CD4-positive, alpha-beta T cell treated with Interferon alpha-2 for 1 hour (primary cell): ENCODE results near the gene STK39.

Experiments used
- DNase-seq, 2 donors: peaks; one replicate each; pipeline ENCODE4 v3.0.0-alpha.2; 2020 to 2022

The STK39 gene

DNA sequence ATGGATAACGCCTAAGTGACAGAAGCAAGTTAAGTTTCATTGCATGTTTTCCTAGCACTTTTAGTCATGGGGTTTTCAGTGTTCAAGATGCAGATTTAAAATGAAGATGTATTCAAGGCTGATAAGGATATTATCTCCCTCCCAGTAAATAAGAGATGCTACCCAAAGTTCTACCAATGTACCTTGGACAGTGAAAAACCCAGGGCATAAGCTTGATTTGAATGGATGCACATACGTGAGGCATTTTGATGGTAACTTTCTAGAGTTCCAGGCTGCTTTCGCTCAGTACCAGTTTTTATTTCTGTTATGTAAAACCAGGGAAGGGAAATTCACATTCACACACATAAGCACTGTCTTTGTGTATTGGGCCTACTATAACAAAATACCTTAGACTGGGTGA, 90.3 kb downstream of the STK39 start:
- no peak for DNase-seq

DNA sequence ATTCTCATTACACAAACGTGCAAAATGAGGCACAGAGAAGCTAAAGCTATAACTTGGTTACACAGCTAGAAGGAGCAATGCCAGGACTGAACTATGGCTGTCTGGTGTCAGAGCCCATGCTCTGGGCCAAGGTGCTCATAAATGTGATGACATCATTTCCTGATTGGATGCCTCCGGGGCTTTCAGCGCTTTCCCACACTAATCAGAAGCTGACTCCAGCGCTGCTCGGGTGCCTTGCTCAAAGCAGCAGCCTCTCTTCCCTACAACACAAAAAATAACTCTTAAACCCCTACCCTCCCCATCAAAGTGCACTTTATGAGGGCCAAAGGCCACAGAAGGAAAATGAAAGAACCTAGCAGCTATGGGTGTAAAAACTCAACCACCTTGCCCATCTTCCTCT, 90.7 kb downstream of the STK39 start:
- no peak for DNase-seq

DNA sequence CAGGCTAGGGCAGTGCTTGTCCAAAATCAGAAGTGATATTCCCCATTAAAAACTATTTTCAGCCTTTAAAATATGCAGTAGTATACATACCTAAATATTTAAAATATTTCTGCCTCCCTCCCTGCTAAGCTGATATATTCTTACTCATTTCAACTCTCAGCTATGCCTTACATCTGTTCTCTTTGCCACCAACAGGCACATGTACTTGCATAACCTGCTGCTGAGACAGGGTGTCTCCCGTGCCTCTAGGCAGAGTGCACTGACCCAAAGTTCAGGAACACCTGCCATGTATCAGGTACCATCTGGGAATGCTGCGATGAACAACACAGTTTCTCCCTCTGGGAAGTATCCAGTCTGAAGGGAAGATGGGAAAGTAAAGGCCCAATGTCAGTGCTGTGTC, 91.7 kb downstream of the STK39 start:
- DNase-seq = no peak

DNA sequence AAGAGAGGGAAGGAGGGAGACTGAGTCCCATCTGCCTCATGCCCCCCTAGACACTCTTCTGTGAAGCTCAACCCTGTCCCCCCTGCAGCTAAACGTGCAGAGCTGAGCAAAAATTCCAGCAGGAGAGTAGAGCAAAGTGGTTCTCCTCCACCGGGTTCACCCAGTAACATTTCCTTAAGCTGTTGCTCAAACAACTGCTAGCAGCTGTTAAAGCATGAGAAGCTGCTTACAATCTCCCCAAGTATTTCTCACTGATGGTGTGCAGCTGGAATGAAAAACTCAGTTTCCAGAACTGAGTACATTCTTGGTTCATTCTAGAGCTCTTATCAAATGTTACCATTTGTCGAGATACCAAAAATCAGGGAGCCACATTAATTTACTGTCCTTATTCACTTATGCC, 92.3 kb downstream of the STK39 start:
- DNase-seq = no peak

DNA sequence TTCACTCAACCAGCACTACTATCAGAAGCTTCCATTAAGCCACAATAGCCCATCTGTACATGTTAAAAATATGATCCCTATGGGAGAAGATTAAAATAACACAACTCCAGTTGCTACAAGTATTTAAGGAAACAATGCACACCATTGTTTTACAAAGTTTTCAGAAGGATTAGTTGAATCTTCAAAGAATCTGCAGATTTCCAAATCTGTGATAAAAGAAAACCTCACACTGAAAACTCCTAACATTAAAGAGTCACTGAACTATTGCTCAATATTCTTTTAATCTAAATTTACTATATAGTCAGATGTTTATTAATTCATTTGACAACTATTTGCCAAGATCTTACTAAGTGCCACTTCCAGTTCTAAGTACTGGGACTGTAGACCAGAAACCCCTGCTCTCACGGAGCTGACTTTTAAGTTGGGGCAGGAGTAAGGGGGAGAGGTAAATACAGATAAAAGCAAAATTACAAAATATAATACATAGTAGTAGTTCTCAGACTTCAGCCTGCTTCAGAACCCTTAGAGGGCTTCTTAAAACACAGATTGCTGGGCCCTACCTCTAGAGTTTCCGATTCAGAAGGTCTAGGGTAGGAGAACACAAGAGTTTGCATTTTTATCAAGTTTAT, 94.4 kb downstream of the STK39 start:
- no peak for DNase-seq

DNA sequence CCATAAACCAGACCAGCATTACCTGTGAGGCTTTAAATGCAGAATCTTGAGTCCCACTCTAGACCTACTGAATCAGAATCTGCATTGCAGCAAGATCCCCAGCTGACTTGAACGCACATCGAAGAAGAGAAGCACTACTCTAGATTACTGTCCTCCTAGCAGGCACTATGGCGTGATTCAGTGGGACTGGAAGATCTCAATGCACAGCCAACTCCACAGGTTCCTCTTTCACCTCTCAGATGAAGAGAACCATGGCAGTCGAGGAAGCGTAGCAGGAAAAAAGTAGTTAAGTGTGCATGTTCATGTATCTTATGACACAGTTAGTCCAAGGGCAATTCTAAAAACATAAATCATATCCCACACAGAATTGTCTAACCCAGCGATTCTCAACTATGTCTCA, 97.4 kb downstream of the STK39 start:
- no peak for DNase-seq

DNA sequence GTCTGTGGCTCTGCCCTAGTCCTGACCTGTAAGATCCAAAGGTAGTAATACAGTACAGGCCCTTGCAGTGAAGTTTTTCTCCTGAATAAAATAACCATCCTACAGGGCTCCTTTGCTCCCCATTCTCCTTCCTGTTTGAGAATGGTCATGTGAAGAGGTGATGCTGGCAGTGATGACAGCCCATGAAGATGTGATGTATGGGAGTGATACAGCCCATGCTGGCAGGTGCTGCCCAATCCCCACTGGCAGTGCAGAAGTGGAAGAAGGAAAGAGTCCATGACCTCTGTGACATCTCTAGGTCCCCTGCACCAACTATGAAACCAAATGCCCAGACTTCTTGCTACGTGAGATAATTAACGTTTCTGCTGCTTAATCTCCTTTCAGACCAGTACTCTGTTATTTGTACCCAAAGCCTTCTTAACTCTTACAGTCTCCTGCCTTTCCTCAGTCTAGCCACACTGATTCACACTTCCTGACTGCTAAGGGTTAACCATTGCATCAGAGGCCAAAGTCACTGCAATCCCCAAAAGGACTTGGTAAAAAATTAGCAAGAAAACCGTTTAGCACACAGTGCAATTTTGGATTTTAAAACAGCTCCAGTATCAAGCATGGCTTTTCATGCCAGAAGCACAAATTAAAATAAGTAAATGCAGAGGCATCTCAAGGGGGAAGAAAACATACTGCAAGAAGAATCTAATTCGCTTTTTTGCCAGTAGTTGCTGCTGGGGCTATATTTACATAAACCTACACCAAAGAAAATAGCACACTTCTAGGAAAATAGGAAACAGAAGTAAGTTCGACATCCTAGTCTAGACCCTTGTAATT, 98.0 kb downstream of the STK39 start:
- no peak for DNase-seq

DNA sequence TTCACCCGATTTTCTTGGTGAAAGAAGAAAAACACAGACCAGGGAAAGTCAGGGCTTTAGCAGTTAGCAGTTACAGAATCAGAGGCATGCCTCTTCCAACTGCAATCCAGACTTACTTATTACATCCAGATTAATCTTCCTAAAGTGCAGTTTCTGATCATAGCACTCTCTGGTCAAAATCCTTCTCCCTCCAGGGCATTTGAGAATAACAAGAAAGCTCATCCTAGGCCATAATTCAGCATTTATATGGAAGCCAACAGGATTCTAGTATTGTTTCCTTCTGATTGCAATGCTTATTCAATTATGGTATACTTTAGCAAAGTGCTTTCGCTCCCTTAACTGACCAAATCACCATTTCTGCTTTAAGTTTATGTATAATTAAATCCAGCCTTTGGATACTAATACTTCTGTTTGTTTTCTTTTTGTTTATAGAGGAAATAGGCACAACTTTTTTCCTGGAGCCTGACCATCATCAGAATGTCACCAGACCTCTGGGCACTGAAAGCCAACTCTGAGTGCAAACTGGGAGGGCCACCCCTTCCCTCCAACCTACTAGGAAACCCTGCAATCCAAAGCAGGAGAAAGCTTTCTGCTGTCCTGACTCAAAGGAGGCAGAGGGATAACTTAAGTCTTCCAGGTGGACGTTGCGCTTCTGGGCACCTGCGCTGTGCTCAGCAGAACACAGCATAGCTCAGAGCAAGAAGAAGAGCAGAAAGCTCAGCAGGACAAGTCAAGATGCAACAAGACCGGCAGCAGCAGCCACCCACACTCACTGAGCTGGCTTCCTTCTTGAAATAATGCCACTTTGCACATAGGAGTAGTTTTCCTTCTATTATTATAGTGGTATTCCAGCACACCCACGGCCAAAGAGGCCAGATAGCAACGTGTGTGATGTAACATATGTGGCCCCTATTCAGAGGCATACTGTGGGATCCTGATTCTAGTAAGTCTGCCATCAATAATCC, 99.3 kb downstream of the STK39 start:
- DNase-seq = no peak

DNA sequence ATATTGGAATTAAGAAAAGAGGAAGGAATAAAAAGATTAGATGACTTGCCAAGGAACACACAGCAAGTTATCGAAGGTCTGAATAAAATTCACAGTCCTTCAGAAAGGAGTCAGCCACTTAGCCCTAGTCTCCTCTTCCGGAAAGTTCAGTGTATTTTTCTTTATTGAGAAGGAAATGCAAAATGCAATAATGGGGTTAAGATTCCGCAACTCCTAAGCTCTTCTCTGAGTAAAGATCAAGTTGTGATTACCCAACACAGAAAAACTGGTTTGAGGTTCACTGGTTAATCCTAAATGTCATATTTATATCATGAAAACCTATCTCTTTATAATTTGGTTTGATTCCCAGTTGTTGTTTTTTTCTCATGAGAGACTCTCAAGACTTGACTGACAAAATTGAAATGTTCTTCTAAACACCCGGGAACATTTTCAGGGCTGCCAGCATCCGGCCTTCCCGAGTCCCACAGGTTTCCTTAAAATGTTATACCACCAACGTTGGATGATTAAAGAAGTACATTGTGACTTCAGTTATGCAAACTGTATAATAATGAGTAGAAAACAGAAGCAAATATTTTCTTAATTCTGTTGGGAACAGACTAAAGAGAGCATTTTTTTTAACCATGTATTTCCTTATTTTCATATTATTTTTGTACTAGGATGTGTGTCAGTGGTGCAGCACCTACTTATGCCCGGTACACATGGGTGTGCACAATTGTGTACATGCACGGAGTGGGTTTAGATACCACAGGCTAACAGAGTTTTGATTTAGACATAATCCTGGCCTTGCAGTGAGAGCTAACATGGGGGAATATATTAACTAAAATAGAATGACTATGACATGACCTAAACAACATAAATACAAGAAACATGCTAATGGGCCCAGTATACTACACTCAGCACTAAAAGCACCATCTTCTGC, 100.2 kb downstream of the STK39 start:
- no peak for DNase-seq

DNA sequence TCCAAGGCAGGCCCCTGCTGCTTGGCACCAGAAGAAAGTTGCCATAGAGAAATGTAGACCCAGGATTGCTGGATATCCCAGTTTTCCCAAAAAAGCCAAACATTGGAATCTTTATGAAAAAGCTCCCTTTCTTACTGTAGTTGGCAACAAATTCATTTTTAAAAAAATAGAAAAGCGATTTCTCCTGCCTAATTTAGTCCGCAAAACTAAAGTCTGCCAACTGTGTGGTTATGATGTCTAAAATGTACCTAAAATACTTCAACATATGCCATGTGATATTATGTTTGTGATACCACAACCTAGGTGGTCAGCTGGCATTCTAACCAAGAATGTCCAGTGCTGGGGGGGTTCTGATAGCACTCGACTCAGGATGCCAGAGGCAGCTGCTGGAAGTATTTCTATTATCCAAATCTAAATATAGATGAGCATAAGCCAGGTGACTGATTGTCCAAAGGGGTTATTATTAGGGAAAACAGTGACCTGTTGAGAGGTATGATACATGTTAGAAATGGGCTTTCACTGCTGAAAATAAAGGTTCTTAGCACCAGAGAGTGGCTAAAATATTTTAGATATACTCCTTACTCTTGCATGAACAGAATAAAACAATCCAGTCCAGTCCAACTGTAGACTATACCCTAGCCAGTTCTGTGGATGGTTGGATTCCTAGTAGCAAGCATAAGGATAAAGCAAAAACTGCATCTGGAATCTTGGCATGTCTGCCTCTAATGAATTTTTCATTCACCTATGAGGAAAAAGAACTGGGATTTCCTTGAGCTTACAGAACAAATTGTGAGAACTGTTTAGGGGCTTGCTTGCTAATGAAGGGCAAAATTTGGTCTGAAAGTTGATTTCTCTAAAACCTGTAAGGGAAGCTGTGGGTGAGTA, 101.7 kb downstream of the STK39 start:
- no peak for DNase-seq

DNA sequence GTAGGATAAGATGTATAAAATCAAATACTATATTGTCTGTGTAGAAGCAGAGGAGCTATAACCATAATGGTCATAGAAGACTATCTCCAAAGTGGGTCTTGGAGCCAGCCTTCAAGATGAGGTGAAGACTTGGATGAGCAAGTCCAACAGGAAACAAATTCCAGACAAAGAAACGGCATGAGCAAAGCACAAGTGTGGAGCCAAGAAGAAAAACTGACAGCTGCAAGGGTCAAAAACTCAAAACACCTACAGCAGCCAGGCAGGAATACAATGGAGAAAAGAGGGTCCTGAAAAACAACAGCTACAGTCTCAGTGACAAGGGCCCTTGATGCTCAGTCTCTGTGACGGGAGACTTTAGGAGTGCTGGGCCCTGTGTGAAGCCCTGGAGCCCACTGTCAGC, 102.4 kb downstream of the STK39 start:
- DNase-seq = no peak

DNA sequence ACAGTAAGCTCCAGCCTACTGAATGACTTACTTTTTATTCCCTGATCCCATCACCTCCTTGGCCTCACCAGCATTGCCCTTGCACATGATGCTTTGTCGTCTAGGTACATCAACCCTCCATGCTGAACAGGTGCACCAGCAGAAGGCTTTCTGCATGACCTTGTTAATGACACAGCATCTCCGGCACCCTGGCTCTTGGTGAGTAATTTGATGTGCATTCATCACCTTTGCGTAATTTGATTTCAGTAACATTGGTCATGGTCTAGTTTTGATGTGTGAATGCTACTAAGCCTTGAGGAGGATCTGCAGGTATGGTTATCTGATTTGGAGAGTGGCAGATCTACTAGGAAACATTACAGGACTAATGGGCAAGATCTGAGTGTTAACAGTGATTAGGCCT, 103.6 kb downstream of the STK39 start:
- no peak for DNase-seq

DNA sequence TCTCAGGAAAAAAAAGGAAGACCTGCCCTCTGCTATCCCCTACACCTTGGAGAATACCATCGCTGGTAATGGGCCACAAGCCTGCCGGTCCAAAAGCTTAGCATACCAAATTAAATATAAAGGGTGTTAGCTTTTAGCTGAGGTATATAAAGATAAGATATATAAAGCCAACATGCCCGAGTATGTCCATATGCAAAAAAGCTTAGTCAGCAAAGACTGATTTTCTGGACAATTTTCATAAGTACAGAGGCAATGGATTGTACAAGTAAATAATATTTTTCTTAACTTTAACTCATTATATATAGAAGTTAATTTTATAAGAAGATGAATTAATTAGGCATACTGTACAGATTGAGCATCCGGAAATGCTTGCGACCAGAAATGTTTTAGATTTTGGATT, 106.5 kb downstream of the STK39 start:
- DNase-seq = no peak

DNA sequence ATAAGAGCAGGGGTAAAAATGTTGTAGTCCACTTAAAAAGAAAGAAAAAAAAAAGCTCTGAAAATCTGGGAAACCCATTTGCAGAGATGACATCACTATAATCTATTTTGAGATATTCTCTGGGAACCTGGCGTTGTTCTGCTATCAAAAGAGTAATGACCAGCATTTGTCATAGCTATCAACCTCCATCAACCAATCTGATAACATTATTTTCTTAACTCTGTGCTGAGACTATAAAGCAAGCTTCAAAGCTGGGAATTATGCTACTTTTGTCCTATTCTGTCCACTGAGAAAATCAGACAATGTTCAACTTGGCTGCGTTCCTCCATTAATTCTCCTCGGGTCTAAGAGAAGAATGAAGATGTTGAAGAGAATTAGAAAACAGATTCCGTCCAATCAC, 107.5 kb downstream of the STK39 start:
- DNase-seq = no peak

DNA sequence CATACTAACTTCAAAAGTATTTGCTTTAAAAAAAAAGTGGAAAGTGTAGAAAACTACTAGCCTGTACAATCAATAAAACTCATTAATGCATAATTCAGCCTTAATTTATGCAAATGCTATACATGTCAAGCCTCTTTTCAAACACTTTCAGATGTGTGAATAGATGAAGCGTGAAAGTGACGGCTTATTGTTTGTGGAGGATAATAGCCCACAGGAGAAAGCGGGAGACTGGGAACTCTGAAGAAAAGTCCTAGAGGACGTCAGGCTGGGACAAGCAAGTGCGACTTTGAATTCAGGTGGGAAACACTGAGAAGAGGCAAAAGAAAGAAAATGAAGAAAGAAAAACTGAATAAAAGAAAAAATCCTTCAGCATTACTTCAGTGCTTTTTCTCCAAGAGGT, 108.5 kb downstream of the STK39 start:
- no peak for DNase-seq

DNA sequence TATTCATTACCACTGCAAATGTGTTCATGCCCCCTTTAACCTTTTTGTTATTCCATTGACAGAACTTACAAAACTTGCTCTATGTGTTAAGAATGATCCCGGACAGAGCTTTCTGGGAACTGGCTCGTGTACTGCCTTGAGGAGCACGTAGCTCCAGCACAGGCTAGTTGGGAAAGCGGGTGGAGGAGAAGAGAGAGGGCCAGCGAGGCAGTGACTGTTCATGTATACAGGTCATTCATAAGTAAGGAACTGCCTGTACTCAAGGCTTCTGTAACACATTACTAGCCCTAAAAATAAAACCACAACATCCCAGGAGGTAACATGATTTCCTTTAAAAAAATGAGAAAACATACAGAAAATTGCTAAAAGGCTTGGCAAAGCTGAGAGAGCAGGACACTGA, 109.0 kb downstream of the STK39 start:
- no peak for DNase-seq

DNA sequence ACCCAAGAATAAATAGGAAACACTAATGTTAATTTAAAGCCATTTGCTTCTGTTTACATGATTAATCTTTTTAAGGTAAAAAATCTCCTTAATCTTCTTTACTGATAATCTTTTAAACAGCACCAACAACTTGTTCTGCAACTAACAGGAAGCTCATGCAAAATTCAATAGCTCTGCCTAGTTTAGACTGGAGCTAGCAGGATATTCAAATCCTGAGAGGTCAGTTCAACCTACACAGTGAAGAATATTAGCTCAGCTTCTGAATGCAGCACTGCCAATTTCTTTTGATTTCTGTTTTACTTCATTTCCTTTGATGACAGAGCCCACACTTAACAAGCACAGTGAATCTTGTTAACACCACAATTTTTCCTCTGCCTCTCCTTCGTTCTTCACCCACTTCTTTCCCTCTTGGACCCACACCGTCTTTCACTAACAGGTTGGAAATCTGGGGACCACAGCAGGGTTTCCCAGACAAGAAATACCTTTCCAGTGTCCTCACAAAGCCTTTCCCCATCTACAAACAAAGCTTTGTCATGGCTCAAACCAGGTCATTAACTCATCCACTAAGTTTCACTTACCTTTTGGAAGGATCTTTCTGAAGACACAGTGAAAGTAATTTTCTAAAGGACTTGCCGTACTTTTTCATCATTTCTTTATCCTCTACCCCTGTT, 109.8 kb downstream of the STK39 start:
- DNase-seq = no peak

DNA sequence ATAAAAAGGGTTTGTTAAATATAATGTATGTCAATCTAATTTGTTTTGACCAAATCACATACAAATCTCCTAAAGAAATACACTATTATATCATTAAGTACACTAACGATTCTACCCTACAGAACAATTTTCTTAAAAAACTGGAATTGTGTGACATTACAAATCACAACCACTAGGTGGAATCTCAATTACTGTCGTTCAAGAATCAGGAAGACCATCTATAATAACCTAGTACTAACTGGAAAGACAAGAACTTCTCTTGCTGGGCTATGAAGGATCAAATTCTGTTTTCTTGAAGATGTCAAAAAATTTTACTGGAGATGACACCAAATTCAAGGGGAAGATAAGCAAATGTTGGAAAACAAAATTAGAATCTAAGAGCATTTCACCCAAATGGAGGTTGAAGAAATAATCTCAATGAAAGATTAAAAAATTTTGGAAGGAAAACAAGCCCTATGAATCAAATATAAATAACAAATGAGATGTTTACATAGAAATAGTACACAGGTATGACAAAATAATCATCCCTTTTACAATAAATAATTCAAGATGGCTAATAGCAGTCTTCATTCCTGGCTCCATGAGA, 110.9 kb downstream of the STK39 start:
- DNase-seq = peak in 1 of 2 donors; percentile 50

DNA sequence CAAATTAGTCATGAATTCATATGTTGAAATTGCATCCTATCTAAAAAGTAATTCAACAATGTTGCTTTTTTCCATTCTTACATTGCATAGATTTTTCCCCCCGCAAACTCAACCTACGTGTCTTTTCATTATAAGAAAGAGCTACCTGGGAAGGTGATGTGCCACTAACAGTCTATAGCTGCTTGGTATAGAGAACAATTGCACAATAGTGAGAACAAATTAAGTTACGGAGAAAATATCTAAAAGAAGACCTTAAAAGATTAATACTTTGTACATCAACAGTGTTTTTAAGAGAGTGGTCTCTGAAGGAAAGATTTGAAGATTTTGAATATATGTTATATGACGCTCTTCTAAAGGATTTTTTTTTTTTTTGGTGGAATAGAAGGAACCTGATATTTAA, 111.8 kb downstream of the STK39 start:
- DNase-seq = no peak

DNA sequence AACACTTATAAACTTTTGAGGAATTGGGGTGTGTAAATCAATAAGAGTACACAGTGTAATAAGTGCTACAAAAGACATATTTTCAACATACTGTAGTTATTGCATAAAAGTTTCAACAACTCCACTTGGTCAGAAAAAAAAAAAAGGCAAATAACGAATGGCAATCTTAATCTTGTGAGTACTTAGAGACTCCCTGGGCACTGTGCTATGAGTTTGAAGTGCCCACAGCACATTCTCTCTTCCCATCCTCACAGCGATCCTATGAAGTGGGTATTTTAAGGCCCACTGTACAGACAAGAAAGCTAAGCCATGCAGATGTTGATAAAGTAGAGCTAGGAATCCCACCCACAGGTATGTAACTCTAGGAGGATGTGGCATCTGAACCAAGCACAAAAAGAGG, 112.3 kb downstream of the STK39 start:
- DNase-seq = no peak
